ENCODE measurements around the gene CDC37L1.

Gene CDC37L1

GRCh38 chr9:4738866-4739586 is 59.7 kb downstream of the CDC37L1 start:
- TF ChIP-seq CTCF (IDR thresholded peaks at IDR 0.05; ENCODE audit: insufficient read depth, low read depth, low read length, missing control alignments) = no peak
- no peak for DNase-seq (ENCODE audit: low read depth)
- H3K4me3 ChIP-seq (ENCODE audit: low read depth, low read length) = peak overlapping the region; percentile 88

GRCh38 chr9:4739587-4740387 is 60.4 kb downstream of the CDC37L1 start:
- DNase-seq (ENCODE audit: low read depth) = peak; percentile 46
- H3K4me3 ChIP-seq (ENCODE audit: low read depth, low read length) = peak overlapping the region; percentile 88
- TF ChIP-seq CTCF (IDR thresholded peaks at IDR 0.05; ENCODE audit: insufficient read depth, low read depth, low read length, missing control alignments) = no peak

GRCh38 chr9:4740388-4740637 is 60.9 kb downstream of the CDC37L1 start:
- no peak for TF ChIP-seq CTCF (IDR thresholded peaks at IDR 0.05; ENCODE audit: insufficient read depth, low read depth, low read length, missing control alignments)
- no peak for DNase-seq (ENCODE audit: low read depth)
- peak overlapping the region; percentile 88 for H3K4me3 ChIP-seq (ENCODE audit: low read depth, low read length)

GRCh38 chr9:4740638-4741364 is 61.4 kb downstream of the CDC37L1 start, which contains the start of gene AK3:
Gene AK3, minus strand, starts transcription at chr9:4741202. Its CDS starts 115 bp downstream, at chr9:4741087.
- DNase-seq (ENCODE audit: low read depth) = peak; percentile 96
- peak; percentile 31 for TF ChIP-seq CTCF (IDR thresholded peaks at IDR 0.05; ENCODE audit: insufficient read depth, low read depth, low read length, missing control alignments)
- peak within 1 kb of the TSS; percentile 88 for H3K4me3 ChIP-seq (ENCODE audit: low read depth, low read length)

- no peak for DNase-seq (ENCODE audit: low read depth)
- TF ChIP-seq CTCF (IDR thresholded peaks at IDR 0.05; ENCODE audit: insufficient read depth, low read depth, low read length, missing control alignments) = no peak
- H3K4me3 ChIP-seq (ENCODE audit: low read depth, low read length) = peak overlapping the region; percentile 88
These were observed 62.2 kb downstream of the CDC37L1 start for GRCh38 chr9:4741365-4742089.

GRCh38 chr9:4742246-4742645 is 62.9 kb downstream of the CDC37L1 start:
- TF ChIP-seq CTCF (IDR thresholded peaks at IDR 0.05; ENCODE audit: insufficient read depth, low read depth, low read length, missing control alignments) = no peak
- H3K4me3 ChIP-seq (ENCODE audit: low read depth, low read length) = no peak overlapping the region
- no peak for DNase-seq (ENCODE audit: low read depth)
